Germinal center (tissue), 1 donor: ENCODE measurements around the gene IL17B.

Experiments
- DNase-seq: peaks from one replicate; pipeline ENCODE4 v3.0.0; 2012; ENCODE audit warnings: mixed read lengths, low spot score

The IL17B gene

GRCh38 chr5:149379177-149379761, at the start of gene IL17B:
Gene IL17B (minus strand): TSS chr5:149379292. CDS start chr5:149379225, 67 bp downstream.
- DNase-seq, result no peak

GRCh38 chr5:149428032-149428431, 48.9 kb upstream of the IL17B start:
- DNase-seq, result no peak

- no peak for DNase-seq
These were observed 48.3 kb upstream of the IL17B start for GRCh38 chr5:149427374-149427773.

- no peak for DNase-seq
These were observed 47.8 kb upstream of the IL17B start for GRCh38 chr5:149426931-149427330.

- no peak for DNase-seq
These were observed 46.6 kb upstream of the IL17B start for GRCh38 chr5:149425729-149426128.

- no peak for DNase-seq
These were observed 45.6 kb upstream of the IL17B start for GRCh38 chr5:149424371-149425315.

- no peak for DNase-seq
These were observed 44.7 kb upstream of the IL17B start for GRCh38 chr5:149423794-149424268.

GRCh38 chr5:149423049-149423793, 44.1 kb upstream of the IL17B start:
- no peak for DNase-seq

GRCh38 chr5:149422366-149423048, 43.4 kb upstream of the IL17B start:
- no peak for DNase-seq

GRCh38 chr5:149421834-149422233, 42.7 kb upstream of the IL17B start:
- no peak for DNase-seq

GRCh38 chr5:149421372-149421685, 42.2 kb upstream of the IL17B start:
- DNase-seq, result no peak

- no peak for DNase-seq
These were observed 41.7 kb upstream of the IL17B start for GRCh38 chr5:149420545-149421371.

- no peak for DNase-seq
These were observed 40.9 kb upstream of the IL17B start for GRCh38 chr5:149419859-149420544.

- DNase-seq, result no peak
These were observed 40.4 kb upstream of the IL17B start for GRCh38 chr5:149419532-149419858.

GRCh38 chr5:149418910-149419531, 39.9 kb upstream of the IL17B start:
- no peak for DNase-seq

GRCh38 chr5:149417711-149418368, 38.7 kb upstream of the IL17B start:
- no peak for DNase-seq

GRCh38 chr5:149416987-149417710, 38.1 kb upstream of the IL17B start:
- no peak for DNase-seq

- DNase-seq, result no peak
These were observed 36.2 kb upstream of the IL17B start for GRCh38 chr5:149415066-149415967.
